ENCODE measurements around the gene PAMR1. TPM values are rescaled to one million over a fixed set of nuclear protein-coding genes. Genes with fewer than 3 reads are reported as not detected.

PAMR1 gene
- total and polyA plus RNA-seq, 9 of the 15 experiments (the other 6 are each of a cell fraction or from before 2014, with no cell fraction given): not detected

DNA sequence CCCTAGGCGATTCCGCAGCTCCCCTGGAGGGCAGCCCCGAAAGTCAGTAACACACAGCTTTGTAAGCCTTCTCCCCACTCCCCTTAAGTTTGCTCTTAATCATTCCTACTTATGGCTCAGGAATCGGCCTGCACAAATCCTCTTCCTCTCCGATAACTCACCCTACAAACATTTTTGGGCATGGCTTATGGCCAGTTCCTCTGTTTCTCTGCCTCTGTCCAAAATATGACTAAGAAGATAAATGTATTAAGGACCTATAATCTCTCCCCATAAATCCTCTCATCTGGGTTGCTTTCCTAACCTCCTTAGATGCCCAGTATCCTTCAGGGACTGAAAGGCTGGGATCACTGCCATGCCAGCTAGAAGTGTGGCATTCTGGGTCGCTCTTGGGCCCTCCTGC is 41.0 kb downstream of the PAMR1 start:
- Histone ChIP-seq H3K9me1 (ENCODE audit: control insufficient read depth, insufficient read depth, low read length) (no peaks in the 10 kb centered on the region), H3K4me2 (ENCODE audit: insufficient read depth, low read length) (no peak overlapping the region), H3K9ac (ENCODE audit: insufficient read depth in 1 of 2, low read depth in 2 of 2, low read length in 2 of 2) (no peak overlapping the region), H4K20me1 (replicated peaks; ENCODE audit: control insufficient read depth, insufficient read depth, low read length) (no peaks in the 10 kb centered on the region), H3K9me3 (replicated peaks; ENCODE audit: control insufficient read depth, insufficient read depth, low read depth, low read length) (no peaks in the 10 kb centered on the region), H3K4me3 (no peak overlapping the region), H3K36me3 (ENCODE audit: control insufficient read depth, insufficient read depth, low read length) (no peaks in the 10 kb centered on the region), H2AFZ (ENCODE audit: low read depth, low read length) (no peak overlapping the region), H3K4me1 (replicated peaks in 1 of 2; ENCODE audit: control insufficient read depth in 2 of 2, insufficient read depth in 2 of 2, low read length in 2 of 2) (no peaks in the 10 kb centered on the region), H3K27me3 (ENCODE audit: control insufficient read depth in 2 of 2, insufficient read depth in 2 of 2, low read length in 2 of 2) (no peaks in the 10 kb centered on the region), H3K79me2 (ENCODE audit: control insufficient read depth, insufficient read depth, low read length) (no peaks in the 10 kb centered on the region), H3K27ac (ENCODE audit: extremely low read depth, low read depth, low read length) (no peak overlapping the region)
- intact Hi-C loops (cut with micrococcal nuclease) (no loop called here), in situ Hi-C loops (cut with MboI) (no loop called here)
- ChIA-PET POLR2A (no interaction called here), CTCF (ENCODE audit: low intra/inter-chr PET ratio) (no interaction called here)
- WGBS (ENCODE audit: insufficient coverage, low coverage, missing lambda C conversion rate): 0% methylated on average over 6 of the region's 6 CpGs
- BruUV-seq (replicated peaks): no TSS peak
- TF ChIP-seq KAT7 (CRISPR knock-in tag; IDR thresholded peaks at IDR 0.05; ENCODE audit: borderline replicate concordance): no peak
- TF ChIP-seq, protein P1, sequence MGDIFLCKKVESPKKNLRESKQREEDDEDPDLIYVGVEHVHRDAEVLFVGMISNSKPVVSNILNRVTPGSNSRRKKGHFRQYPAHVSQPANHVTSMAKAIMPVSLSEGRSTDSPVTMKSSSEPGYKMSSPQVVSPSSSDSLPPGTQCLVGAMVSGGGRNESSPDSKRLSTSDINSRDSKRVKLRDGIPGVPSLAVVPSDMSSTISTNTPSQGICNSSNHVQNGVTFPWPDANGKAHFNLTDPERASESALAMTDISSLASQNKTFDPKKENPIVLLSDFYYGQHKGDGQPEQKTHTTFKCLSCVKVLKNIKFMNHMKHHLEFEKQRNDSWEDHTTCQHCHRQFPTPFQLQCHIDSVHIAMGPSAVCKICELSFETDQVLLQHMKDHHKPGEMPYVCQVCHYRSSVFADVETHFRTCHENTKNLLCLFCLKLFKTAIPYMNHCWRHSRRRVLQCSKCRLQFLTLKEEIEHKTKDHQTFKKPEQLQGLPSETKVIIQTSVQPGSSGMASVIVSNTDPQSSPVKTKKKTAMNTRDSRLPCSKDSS (IDR thresholded peaks at IDR 0.05; ENCODE audit: low read depth, partially characterized antibody): no peak
- TF ChIP-seq SNRNP70 (optimal IDR thresholded peaks at IDR 0.05; ENCODE audit: low read depth, low read length): no peak
- DNase-seq (ENCODE audit: extremely low read depth in 1 of 4, low spot score in 3 of 4) (no peak), FAIRE-seq (no peak), ATAC-seq (no peak)

DNA sequence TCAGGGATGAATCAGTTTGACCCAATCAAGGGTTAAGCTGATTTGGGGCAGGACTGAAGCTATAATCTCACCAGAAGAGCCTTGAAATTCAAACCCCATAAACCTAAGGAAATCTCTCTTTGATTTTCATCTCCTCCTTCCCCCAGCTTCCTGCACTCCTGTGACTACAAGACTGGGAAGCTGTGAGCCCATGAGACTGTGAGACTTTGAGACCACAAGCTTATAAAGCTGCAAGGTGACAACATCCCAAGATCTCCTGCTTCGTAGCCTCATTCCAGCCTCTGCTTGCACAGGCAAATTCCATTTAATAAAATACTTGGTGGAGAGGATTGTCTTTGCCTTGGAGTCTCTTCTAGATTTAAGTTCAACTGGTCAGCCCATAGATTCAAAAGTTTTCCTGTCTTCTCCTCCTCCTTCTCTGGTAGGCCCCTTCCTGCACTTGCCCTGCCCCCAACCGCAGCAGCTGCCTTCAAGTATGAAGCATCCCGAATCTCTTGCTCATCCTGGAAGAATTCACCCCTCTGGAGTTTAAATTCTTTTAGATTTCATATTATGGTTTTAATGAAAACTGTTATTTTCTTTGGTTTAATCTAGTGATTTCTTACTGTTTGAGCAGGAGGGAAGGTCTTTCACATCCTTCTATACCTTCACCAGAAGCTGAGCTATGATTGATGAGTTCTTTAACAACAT is 42.1 kb downstream of the PAMR1 start:
- ChIA-PET CTCF (ENCODE audit: low intra/inter-chr PET ratio) (no interaction called here), POLR2A (no interaction called here)
- FAIRE-seq: no peak
- no peaks in the 10 kb centered on the region for H3K9me1 ChIP-seq (ENCODE audit: control insufficient read depth, insufficient read depth, low read length)
- no peaks in the 10 kb centered on the region for H3K79me2 ChIP-seq (ENCODE audit: control insufficient read depth, insufficient read depth, low read length)
- H3K9ac ChIP-seq (ENCODE audit: insufficient read depth in 1 of 2, low read depth in 2 of 2, low read length in 2 of 2): no peak overlapping the region
- DNase-seq (ENCODE audit: extremely low read depth in 1 of 4, low spot score in 3 of 4): no peak
- no peak overlapping the region for H2AFZ ChIP-seq (ENCODE audit: low read depth, low read length)
- no peaks in the 10 kb centered on the region; the same call in 1 of the 2 replicates for H4K20me1 ChIP-seq (replicated peaks; ENCODE audit: control insufficient read depth, insufficient read depth, low read length)
- ATAC-seq: no peak
- no peaks in the 10 kb centered on the region for H3K9me3 ChIP-seq (replicated peaks; ENCODE audit: control insufficient read depth, insufficient read depth, low read depth, low read length)
- H3K36me3 ChIP-seq (ENCODE audit: control insufficient read depth, insufficient read depth, low read length): no peaks in the 10 kb centered on the region
- H3K27me3 ChIP-seq (ENCODE audit: control insufficient read depth in 2 of 2, insufficient read depth in 2 of 2, low read length in 2 of 2): peaks cover 0 to 5% of the 10 kb centered on the region in 2 experiments; a peak in 2 of 5 replicates
- no peak overlapping the region for H3K27ac ChIP-seq (ENCODE audit: extremely low read depth, low read depth, low read length)
- H3K4me3 ChIP-seq: no peak overlapping the region
- no peaks in the 10 kb centered on the region for H3K4me1 ChIP-seq (replicated peaks in 1 of 2; ENCODE audit: control insufficient read depth in 2 of 2, insufficient read depth in 2 of 2, low read length in 2 of 2)
- WGBS (ENCODE audit: insufficient coverage, low coverage, missing lambda C conversion rate): 3% methylated on average over 3 of the region's 3 CpGs
- intact Hi-C loops (cut with micrococcal nuclease) (no loop called here), in situ Hi-C loops (cut with MboI) (no loop called here)
- no TSS peak for BruUV-seq (replicated peaks)
- H3K4me2 ChIP-seq (ENCODE audit: insufficient read depth, low read length): no peak overlapping the region
- no peak for TF ChIP-seq TEAD4 (IDR thresholded peaks at IDR 0.05; ENCODE audit: low read length)
- no peak for TF ChIP-seq TEAD4 (CRISPR knock-in tag; IDR thresholded peaks at IDR 0.05; ENCODE audit: borderline replicate concordance)

All from K562 (cell line).